ENCODE data around the gene APBB3. TPM values are rescaled to one million over a fixed set of nuclear protein-coding genes. Genes with fewer than 3 reads are reported as not detected.
A peak's percentile ranks its signal among the peaks of the same experiment; 100 is the strongest.

The APBB3 gene
- total RNA-seq, 4 donors from 2014 or later, result 6.8 to 12.5 (median 11.8) TPM

DNA sequence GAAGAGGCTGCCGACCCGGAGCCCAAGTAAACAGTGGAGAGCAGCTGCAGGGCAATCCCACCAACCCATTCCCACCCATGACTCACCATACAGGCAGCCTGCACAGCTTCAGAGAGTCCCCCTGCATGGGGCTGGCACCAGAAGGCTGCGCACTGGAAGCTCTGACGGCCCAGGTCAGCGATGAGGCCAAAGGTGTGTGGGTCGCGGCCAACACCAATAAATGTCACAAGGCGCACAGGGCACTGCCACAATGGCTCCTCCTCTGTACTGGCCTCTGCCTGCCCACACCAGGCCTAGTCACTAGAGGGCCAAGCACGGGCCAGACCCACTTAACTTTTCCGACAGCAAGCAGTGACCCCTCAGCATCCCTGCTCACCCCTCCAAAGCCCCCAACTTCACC is 4.2 kb downstream of the APBB3 start:
- H3K27me3 ChIP-seq, result no peaks in the 10 kb centered on the region
- no peak for DNase-seq (ENCODE audit: extremely low spot score)
- no peak for TF ChIP-seq POLR2A (IDR thresholded peaks at IDR 0.05; ENCODE audit: low read depth)
- TF ChIP-seq, protein P1, sequence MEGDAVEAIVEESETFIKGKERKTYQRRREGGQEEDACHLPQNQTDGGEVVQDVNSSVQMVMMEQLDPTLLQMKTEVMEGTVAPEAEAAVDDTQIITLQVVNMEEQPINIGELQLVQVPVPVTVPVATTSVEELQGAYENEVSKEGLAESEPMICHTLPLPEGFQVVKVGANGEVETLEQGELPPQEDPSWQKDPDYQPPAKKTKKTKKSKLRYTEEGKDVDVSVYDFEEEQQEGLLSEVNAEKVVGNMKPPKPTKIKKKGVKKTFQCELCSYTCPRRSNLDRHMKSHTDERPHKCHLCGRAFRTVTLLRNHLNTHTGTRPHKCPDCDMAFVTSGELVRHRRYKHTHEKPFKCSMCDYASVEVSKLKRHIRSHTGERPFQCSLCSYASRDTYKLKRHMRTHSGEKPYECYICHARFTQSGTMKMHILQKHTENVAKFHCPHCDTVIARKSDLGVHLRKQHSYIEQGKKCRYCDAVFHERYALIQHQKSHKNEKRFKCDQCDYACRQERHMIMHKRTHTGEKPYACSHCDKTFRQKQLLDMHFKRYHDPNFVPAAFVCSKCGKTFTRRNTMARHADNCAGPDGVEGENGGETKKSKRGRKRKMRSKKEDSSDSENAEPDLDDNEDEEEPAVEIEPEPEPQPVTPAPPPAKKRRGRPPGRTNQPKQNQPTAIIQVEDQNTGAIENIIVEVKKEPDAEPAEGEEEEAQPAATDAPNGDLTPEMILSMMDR (IDR thresholded peaks at IDR 0.05), result no peak
- no peak for TF ChIP-seq POLR2AphosphoS5 (IDR thresholded peaks at IDR 0.05)
- TF ChIP-seq EP300 (IDR thresholded peaks at IDR 0.05), result no peak

DNA sequence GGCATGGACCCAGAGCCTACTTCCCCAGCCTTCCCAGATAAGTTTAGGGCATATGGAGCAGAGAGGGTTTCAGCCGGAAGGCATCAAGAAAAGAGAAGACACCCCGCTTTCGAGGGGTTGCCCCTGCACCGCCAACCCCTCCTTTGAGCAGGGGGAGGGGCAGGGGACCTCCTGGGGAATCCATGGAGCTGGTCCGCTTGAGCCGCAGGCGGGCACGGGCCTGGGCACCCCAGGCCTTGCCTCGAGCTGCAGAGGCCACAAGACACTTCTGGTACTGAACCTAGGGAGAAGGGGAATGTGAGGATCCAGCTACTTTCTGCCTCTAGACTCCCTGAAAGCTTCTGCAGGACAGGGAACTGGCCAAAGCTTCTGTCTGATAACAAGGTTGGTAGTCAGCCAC is 5.9 kb downstream of the APBB3 start:
- Histone ChIP-seq H3K9me3 (no peaks in the 10 kb centered on the region), H3K4me3 (no peak overlapping the region), H3K36me3 (peaks cover 0 to 39% (median 16%) of the 10 kb centered on the region in 4 donors), H3K27ac (replicated peaks in 1 of 4) (peak overlapping the region; percentile 86 to 90 (median 88)), H3K4me1 (peaks cover 43 to 66% (median 58%) of the 10 kb centered on the region in 4 donors), H3K27me3 (no peaks in the 10 kb centered on the region)
- TF ChIP-seq POLR2AphosphoS5 (IDR thresholded peaks at IDR 0.05), result no peak
- TF ChIP-seq EP300 (IDR thresholded peaks at IDR 0.05), result no peak
- TF ChIP-seq, protein P1 (IDR thresholded peaks at IDR 0.05), result no peak
- TF ChIP-seq POLR2A (IDR thresholded peaks at IDR 0.05; ENCODE audit: low read depth), result no peak
- DNase-seq (ENCODE audit: extremely low spot score), result no peak
- intact Hi-C loops (cut with DNase I), result no loop called here
- WGBS, result 87% methylated on average over 5 of the region's 9 CpGs

More for the DNA sequence above, 4.2 kb downstream of the APBB3 start:
- Histone ChIP-seq H3K9me3 (no peaks in the 10 kb centered on the region), H3K4me1 (peaks cover 34 to 57% (median 49%) of the 10 kb centered on the region in 4 donors), H3K27ac (replicated peaks in 1 of 4) (no peak overlapping the region), H3K4me3 (no peak overlapping the region), H3K36me3 (peaks cover 0 to 39% (median 16%) of the 10 kb centered on the region in 4 donors)
- 92% methylated on average over 10 of the region's 10 CpGs for WGBS
- intact Hi-C loops (cut with DNase I), result no loop called here

DNA sequence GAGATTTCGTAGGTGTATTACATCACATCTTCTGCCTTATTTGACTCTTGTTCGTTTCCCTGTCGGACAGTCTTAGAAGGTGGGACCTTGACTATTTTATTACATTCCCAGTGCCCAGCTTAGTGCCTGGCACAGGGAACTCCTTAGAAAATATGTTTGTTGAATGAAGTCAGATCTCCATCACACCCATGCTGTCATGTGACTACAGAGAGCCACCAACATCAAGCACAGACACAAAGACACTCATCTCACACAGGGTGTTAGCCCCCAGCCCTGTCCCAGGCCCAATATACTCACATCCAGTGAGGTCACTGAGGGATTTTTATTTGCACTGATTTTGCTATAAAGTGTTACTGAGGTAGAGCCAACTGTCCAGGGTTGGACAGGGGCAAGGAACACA is 6.4 kb downstream of the APBB3 start:
- Histone ChIP-seq H3K27ac (replicated peaks in 1 of 4) (peak overlapping the region; percentile 86 to 90 (median 88)), H3K36me3 (peaks cover 0 to 39% (median 16%) of the 10 kb centered on the region in 4 donors), H3K4me1 (peaks cover 37 to 60% (median 54%) of the 10 kb centered on the region in 4 donors), H3K9me3 (no peaks in the 10 kb centered on the region), H3K27me3 (no peaks in the 10 kb centered on the region), H3K4me3 (peak overlapping the region in 1 of 4 donors; percentile 71)
- no peak for DNase-seq (ENCODE audit: extremely low spot score)
- intact Hi-C loops (cut with DNase I), result no loop called here
- 86% methylated on average over 3 of the region's 3 CpGs for WGBS
- TF ChIP-seq, protein P1 (IDR thresholded peaks at IDR 0.05), result no peak
- no peak for TF ChIP-seq POLR2AphosphoS5 (IDR thresholded peaks at IDR 0.05)

DNA sequence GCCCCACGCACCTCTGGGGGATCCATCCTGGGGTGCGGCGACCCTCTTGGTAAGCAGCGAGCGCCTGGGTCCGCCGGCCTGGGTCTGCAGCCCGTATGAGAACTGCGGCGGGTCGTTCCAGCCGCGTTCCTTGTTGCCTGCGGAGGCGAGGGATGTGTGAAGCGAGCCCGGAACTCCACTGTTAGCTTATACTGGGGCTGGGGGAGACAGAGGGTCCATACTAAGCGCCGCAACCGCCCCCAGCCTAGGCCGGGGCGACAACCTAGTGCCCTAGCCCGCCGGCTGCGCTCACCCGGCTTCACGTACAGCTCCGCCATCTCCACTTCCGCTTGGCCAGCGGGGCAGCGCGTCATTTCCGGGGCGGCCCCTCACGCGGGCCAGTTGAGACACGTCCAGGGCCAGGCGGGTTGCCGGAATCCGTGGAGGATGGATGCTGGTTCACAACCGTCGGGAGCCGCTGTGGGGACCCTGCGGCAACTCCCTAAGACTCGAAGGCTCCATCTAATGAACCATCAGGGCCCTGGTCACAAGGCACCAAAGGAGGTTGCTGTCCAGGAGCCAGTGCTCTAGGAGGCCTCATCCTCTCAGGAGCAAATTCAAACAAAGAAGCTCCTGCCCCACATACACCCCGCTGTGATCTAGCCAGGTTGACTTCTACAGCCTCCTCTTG is 7.1 kb downstream of the APBB3 start, which contains the start of gene SRA1:
TSS of gene SRA1 (minus strand) at position 338 of the 670 bp plus-strand sequence. CDS start at position 317, 21 bp downstream.
- DNase-seq (ENCODE audit: extremely low spot score), result peak; percentile 99
- 2% methylated on average over 23 of the region's 46 CpGs for WGBS
- Histone ChIP-seq H3K27me3 (no peaks in the 10 kb centered on the region), H3K36me3 (peaks cover 0 to 39% (median 18%) of the 10 kb centered on the region in 4 donors), H3K4me1 (peaks cover 32 to 53% (median 47%) of the 10 kb centered on the region in 4 donors), H3K9me3 (no peaks in the 10 kb centered on the region), H3K27ac (replicated peaks in 1 of 4) (peak within 1 kb of the TSS; percentile 86 to 90 (median 88)), H3K4me3 (peak within 1 kb of the TSS; percentile 69 to 87 (median 72))
- intact Hi-C loops (cut with DNase I), result no loop called here
- peak; percentile 4 for TF ChIP-seq EP300 (IDR thresholded peaks at IDR 0.05)
- TF ChIP-seq POLR2A (IDR thresholded peaks at IDR 0.05; ENCODE audit: low read depth), result peak; percentile 83
- TF ChIP-seq POLR2AphosphoS5 (IDR thresholded peaks at IDR 0.05), result peak; percentile 98 to 99
- TF ChIP-seq, protein P1 (IDR thresholded peaks at IDR 0.05), result no peak
